GM23248 (cell line): ENCODE data around the gene AKR1D1.

ENCODE experiments used
- EZH2 ChIP-seq: fragments of 200-600 bp; sonication (generic); IDR thresholded peaks from 2 replicates; pipeline ENCODE4 v1.6.1; 2018; ENCODE audit warnings: antibody characterized with exemption, mild to moderate bottlenecking; ENCODE audit not compliant: insufficient read depth, poor library complexity, severe bottlenecking
- EZH2phosphoT487 ChIP-seq: fragments of 200-600 bp; sonication (generic); IDR thresholded peaks from 2 replicates; pipeline ENCODE4 v1.6.1; 2018; ENCODE audit warnings: antibody characterized with exemption, moderate library complexity, mild to moderate bottlenecking, low read depth; ENCODE audit not compliant: insufficient read depth

DNA sequence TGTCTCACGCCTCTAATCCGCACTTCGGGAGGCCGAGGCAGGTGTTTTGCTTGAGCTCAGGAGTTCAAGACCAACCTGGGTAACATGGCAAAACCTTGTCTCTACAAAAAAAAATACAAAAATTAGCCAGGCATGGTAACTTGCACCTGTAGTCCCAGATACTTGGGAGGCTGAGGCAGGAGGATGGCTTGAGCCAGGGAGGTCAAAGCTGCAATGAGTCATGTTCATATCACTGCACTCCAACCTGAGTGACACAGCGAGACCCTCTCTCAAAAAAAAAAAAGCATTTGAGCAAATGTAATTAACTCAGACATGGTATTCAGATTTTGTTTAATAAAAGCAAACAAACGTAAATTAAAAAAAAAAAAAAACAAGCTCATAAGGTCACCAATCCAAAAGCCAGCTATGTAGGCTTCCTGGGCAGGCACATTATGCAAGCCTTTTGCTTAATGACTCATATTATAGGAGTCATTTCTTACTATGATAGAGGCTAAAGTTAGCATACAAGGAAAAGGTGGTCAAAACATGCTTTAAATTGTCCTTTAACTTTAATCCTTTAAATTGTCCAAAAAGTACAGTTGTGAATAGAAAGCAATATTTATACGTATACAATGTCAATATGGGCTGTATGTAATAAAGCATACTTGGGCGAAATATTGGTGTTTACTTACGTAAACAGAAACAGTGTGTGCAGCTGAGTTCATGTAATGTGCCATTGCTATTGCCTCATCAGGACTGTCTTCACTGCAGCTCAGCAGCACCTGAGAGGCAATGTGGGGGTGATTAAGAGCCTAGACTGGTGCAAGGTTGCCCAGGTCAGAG lies 13.0 kb downstream of the AKR1D1 start:
- TF ChIP-seq EZH2phosphoT487: no peak
- no peak for TF ChIP-seq EZH2
